Natural killer cell treated with Interleukin-12 subunit alpha and Interleukin-12 subunit beta and Interleukin-15 and Interleukin-18, amount 100 ng/mL, for 72 hours (primary cell): ENCODE data around the gene SHE. TPM values are rescaled to one million over a fixed set of nuclear protein-coding genes. Genes with fewer than 3 reads are reported as not detected.

Experiments
- ATAC-seq, 2 donors: fragments of 150-1000 bp; cut with Tn5 transposase in 1 of 2; sonication (Bioruptor Pico), chemical (Tn5 transposase) in 1 of 2; 2 replicates each; pipeline ENCODE4 v1.10.0; 2021
- DNase-seq: peaks from one replicate; pipeline ENCODE4 v3.0.0; 2022; ENCODE audit warnings: low spot score
- H3K27ac Mint-ChIP-seq, 2 donors: 1 replicate in 1 of 2; 2 replicates in 1 of 2; pipeline ENCODE4 v1.8.0; 2022; ENCODE audit warnings: mixed read lengths in 2 of 2, mild to moderate bottlenecking in 1 of 2, moderate library complexity in 1 of 2
- H3K27me3 Mint-ChIP-seq, 2 donors: 1 replicate in 1 of 2; 2 replicates in 1 of 2; pipeline ENCODE4 v1.8.0; 2022; ENCODE audit warnings: mixed read lengths in 2 of 2
- H3K36me3 Mint-ChIP-seq: one replicate; pipeline ENCODE4 v1.8.0; 2022; ENCODE audit warnings: mixed read lengths
- H3K4me1 Mint-ChIP-seq, 2 donors: 1 replicate in 1 of 2; 2 replicates in 1 of 2; pipeline ENCODE4 v1.8.0; 2022; ENCODE audit warnings: low read depth in 2 of 2, mixed read lengths in 2 of 2, mild to moderate bottlenecking in 1 of 2
- H3K4me3 Mint-ChIP-seq: one replicate; pipeline ENCODE4 v1.8.0; 2022; ENCODE audit warnings: mixed read lengths
- H3K9me3 Mint-ChIP-seq: 2 replicates; pipeline ENCODE4 v1.8.0; 2022; ENCODE audit warnings: mixed read lengths
- total RNA-seq, 2 donors: library from RNA; stranded (reverse); gene quantifications; one replicate each; pipeline ENCODE4 v1.2.3, GENCODE V29; 2022

SHE gene
- under 1 TPM in 1 of 2 donors, not detected in 1; 0.19 TPM for total RNA-seq

- Mint-ChIP-seq H3K27me3 (peaks cover 26 to 39% of the 10 kb centered on the region in 2 donors), H3K9me3 (no peaks in the 10 kb centered on the region), H3K4me3 (peak within 1 kb of the TSS; percentile 58), H3K4me1 (peaks cover 21% of the 10 kb centered on the region in 2 donors), H3K27ac (no peak within 1 kb of the TSS), H3K36me3 (peaks cover 9% of the 10 kb centered on the region)
- DNase-seq (peak; percentile 71), ATAC-seq (peak; percentile 35 to 79)
These were observed at the start of gene SHE, which contains the start of gene TDRD10 for GRCh38 chr1:154502066-154502743. Gene SHE, minus strand, starts transcription at chr1:154502412. Its CDS starts 386 bp downstream, at chr1:154502026. Gene TDRD10, plus strand, starts transcription at chr1:154502219. Its CDS starts 4,685 bp downstream, at chr1:154506904.

- H3K27ac Mint-ChIP-seq, result no peak overlapping the region
- peaks cover 21 to 44% of the 10 kb centered on the region in 2 donors for H3K4me1 Mint-ChIP-seq
- ATAC-seq (no peak), DNase-seq (no peak)
- H3K36me3 Mint-ChIP-seq, result peaks cover 37% of the 10 kb centered on the region
- H3K9me3 Mint-ChIP-seq, result no peaks in the 10 kb centered on the region
- no peaks in the 10 kb centered on the region for H3K27me3 Mint-ChIP-seq
- no peak overlapping the region for H3K4me3 Mint-ChIP-seq
These were observed 49.3 kb upstream of the SHE start for GRCh38 chr1:154551474-154551873.

GRCh38 chr1:154550657-154551056 lies 48.4 kb upstream of the SHE start:
- peaks cover 37% of the 10 kb centered on the region for H3K36me3 Mint-ChIP-seq
- H3K9me3 Mint-ChIP-seq, result no peaks in the 10 kb centered on the region
- no peak overlapping the region for H3K4me3 Mint-ChIP-seq
- ATAC-seq (no peak), DNase-seq (no peak)
- no peaks in the 10 kb centered on the region for H3K27me3 Mint-ChIP-seq
- H3K4me1 Mint-ChIP-seq, result peaks cover 14 to 38% of the 10 kb centered on the region in 2 donors
- H3K27ac Mint-ChIP-seq, result no peak overlapping the region

- DNase-seq (no peak), ATAC-seq (no peak)
- Mint-ChIP-seq H3K4me1 (peaks cover 17 to 37% of the 10 kb centered on the region in 2 donors), H3K4me3 (no peak overlapping the region), H3K36me3 (peaks cover 35% of the 10 kb centered on the region), H3K27me3 (no peaks in the 10 kb centered on the region), H3K9me3 (no peaks in the 10 kb centered on the region), H3K27ac (no peak overlapping the region)
These were observed 47.9 kb upstream of the SHE start for GRCh38 chr1:154550070-154550469.

GRCh38 chr1:154549202-154549770 lies 47.1 kb upstream of the SHE start:
- DNase-seq (no peak), ATAC-seq (no peak)
- Mint-ChIP-seq H3K27ac (no peak overlapping the region), H3K4me3 (no peak overlapping the region), H3K27me3 (no peaks in the 10 kb centered on the region), H3K4me1 (peaks cover 18 to 31% of the 10 kb centered on the region in 2 donors), H3K36me3 (peaks cover 29% of the 10 kb centered on the region), H3K9me3 (no peaks in the 10 kb centered on the region)

- DNase-seq, result no peak
- H3K27ac Mint-ChIP-seq, result no peak overlapping the region
These were observed 45.8 kb upstream of the SHE start for GRCh38 chr1:154548028-154548427.

GRCh38 chr1:154547105-154547732 lies 45.0 kb upstream of the SHE start:
- H3K27ac Mint-ChIP-seq, result no peak overlapping the region

More at GRCh38 chr1:154548028-154548427, 45.8 kb upstream of the SHE start:
- no peaks in the 10 kb centered on the region for H3K27me3 Mint-ChIP-seq
- no peak overlapping the region for H3K4me3 Mint-ChIP-seq
- peaks cover 17% of the 10 kb centered on the region for H3K36me3 Mint-ChIP-seq
- H3K4me1 Mint-ChIP-seq, result peaks cover 18 to 22% of the 10 kb centered on the region in 2 donors
- ATAC-seq, result no peak
- no peaks in the 10 kb centered on the region for H3K9me3 Mint-ChIP-seq

GRCh38 chr1:154546264-154547063 lies 44.3 kb upstream of the SHE start:
- Mint-ChIP-seq H3K4me3 (no peak overlapping the region), H3K27me3 (peaks cover 3 to 6% of the 10 kb centered on the region in 2 donors), H3K4me1 (peaks cover 18 to 21% of the 10 kb centered on the region in 2 donors), H3K27ac (no peak overlapping the region), H3K9me3 (no peaks in the 10 kb centered on the region), H3K36me3 (peaks cover 15% of the 10 kb centered on the region)
- peak; percentile 65 to 82 for ATAC-seq
- no peak for DNase-seq

More at GRCh38 chr1:154547105-154547732, 45.0 kb upstream of the SHE start:
- H3K36me3 Mint-ChIP-seq, result peaks cover 15% of the 10 kb centered on the region
- ATAC-seq, result no peak
- H3K4me3 Mint-ChIP-seq, result no peak overlapping the region
- H3K4me1 Mint-ChIP-seq, result peaks cover 18 to 21% of the 10 kb centered on the region in 2 donors
- no peaks in the 10 kb centered on the region for H3K9me3 Mint-ChIP-seq
- DNase-seq, result no peak
- peaks cover 0 to under 1% of the 10 kb centered on the region in 2 donors for H3K27me3 Mint-ChIP-seq

- Mint-ChIP-seq H3K9me3 (no peaks in the 10 kb centered on the region), H3K4me3 (no peak overlapping the region), H3K4me1 (peaks cover 0 to 4% of the 10 kb centered on the region in 2 donors), H3K36me3 (no peaks in the 10 kb centered on the region), H3K27ac (no peak overlapping the region), H3K27me3 (peaks cover 16 to 25% of the 10 kb centered on the region in 2 donors)
- ATAC-seq (no peak), DNase-seq (no peak)
These were observed 39.0 kb upstream of the SHE start for GRCh38 chr1:154541231-154541630.

GRCh38 chr1:154539486-154540483 lies 37.6 kb upstream of the SHE start:
- H3K4me1 Mint-ChIP-seq, result no peaks in the 10 kb centered on the region
- peaks cover 20 to 36% of the 10 kb centered on the region in 2 donors for H3K27me3 Mint-ChIP-seq
- H3K27ac Mint-ChIP-seq, result no peak overlapping the region
- no peaks in the 10 kb centered on the region for H3K36me3 Mint-ChIP-seq
- H3K4me3 Mint-ChIP-seq, result no peak overlapping the region
- ATAC-seq, result no peak
- DNase-seq, result no peak
- no peaks in the 10 kb centered on the region for H3K9me3 Mint-ChIP-seq

GRCh38 chr1:154536570-154536969 lies 34.4 kb upstream of the SHE start:
- H3K4me3 Mint-ChIP-seq, result no peak overlapping the region
- no peaks in the 10 kb centered on the region for H3K9me3 Mint-ChIP-seq
- DNase-seq (no peak), ATAC-seq (no peak)
- H3K27me3 Mint-ChIP-seq, result peaks cover 23 to 38% of the 10 kb centered on the region in 2 donors
- no peaks in the 10 kb centered on the region for H3K36me3 Mint-ChIP-seq
- no peaks in the 10 kb centered on the region for H3K4me1 Mint-ChIP-seq
- H3K27ac Mint-ChIP-seq, result no peak overlapping the region

GRCh38 chr1:154533952-154534844 lies 32.0 kb upstream of the SHE start:
- H3K36me3 Mint-ChIP-seq, result no peaks in the 10 kb centered on the region
- H3K4me1 Mint-ChIP-seq, result no peaks in the 10 kb centered on the region
- H3K27me3 Mint-ChIP-seq, result peaks cover 13 to 18% of the 10 kb centered on the region in 2 donors
- no peak overlapping the region for H3K27ac Mint-ChIP-seq
- DNase-seq, result no peak
- no peak for ATAC-seq
- H3K9me3 Mint-ChIP-seq, result no peaks in the 10 kb centered on the region
- H3K4me3 Mint-ChIP-seq, result no peak overlapping the region
